ENCODE data around the gene PLET1. TPM values are rescaled to one million over a fixed set of nuclear protein-coding genes. Genes with fewer than 3 reads are reported as not detected.
A peak's percentile ranks its signal among the peaks of the same experiment; 100 is the strongest.

PLET1 gene
- polyA plus RNA-seq, 1 donor = not detected

DNA sequence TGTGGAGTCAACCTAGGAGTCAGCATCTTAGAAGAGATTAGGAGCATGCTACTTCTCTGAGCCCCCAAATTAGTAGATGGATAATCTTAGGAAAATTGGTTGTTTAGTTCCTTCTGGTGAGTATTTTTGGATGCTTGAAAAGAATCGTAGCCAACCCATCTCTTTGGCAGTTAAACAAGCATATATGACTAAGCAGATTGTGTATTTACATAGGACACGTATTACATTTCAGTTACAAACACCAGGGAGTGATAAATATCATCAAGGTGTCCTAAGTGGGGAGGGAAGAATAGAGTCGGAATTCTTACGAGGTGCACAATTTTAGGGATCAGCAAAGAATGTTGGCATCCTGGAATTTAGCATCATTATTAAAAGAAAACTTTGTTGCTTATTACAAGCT, 13.5 kb downstream of the PLET1 start:
- DNase-seq = no peak

DNA sequence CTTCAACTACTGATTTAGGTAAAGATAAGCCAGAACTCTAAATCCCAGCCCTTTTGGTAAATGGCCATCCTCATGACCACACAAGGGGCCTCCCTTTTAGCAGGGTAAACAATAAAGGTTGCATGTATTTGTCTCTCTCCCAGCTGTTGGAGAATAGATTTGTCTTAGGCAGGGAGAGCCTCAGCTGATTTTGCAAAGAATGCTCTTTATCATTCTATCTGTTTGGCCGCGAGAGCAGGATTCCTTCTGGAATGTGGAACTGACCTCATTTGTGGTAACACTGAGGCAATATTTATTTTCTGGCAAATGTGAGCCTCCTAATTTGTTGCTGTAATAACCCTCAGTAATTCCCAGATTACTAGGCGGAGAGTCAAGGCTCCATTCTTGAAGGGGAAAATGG, 19.2 kb downstream of the PLET1 start:
- no peak for DNase-seq

DNA sequence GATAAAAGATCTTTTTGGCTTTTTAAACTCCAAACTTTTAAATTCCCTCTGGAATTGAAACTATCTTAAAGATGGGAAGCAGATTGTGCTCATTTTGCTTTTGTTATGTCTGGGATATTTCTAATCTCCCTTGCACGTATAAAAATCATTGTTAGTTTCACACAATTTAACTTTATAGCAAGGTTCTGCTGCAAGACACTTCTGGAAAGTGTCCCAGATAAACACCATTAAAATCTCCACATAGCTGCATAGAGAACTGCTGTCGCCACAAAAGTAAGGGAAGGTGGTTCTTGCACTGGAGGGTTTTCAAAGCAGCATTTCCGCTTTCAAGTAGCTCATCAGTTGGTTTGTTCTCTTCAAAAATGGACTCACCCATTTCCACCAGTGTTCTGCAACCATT, 22.6 kb downstream of the PLET1 start:
- no peak for DNase-seq

DNA sequence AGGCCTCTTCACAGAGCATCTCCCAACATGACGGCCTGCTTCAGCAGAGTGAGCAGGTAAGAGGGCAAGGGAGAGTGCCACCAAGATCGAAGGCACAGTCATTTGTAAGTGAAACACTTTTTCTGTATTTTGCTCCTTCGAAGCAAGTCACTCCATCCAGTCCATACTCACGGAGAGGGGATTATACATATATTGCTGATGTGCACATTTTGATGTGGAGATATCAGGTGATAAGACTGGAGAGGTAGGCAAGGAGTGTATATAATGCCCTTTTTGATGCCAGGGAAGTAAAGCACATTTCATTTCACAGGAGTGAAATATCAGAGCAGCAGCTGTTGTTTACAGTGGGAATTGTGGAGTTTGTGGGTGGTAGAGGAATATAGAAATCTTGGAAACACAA, 23.2 kb downstream of the PLET1 start:
- no peak for DNase-seq

GRCh38 chr11:112235750-112236390, 24.8 kb downstream of the PLET1 start:
- DNase-seq = no peak

DNA sequence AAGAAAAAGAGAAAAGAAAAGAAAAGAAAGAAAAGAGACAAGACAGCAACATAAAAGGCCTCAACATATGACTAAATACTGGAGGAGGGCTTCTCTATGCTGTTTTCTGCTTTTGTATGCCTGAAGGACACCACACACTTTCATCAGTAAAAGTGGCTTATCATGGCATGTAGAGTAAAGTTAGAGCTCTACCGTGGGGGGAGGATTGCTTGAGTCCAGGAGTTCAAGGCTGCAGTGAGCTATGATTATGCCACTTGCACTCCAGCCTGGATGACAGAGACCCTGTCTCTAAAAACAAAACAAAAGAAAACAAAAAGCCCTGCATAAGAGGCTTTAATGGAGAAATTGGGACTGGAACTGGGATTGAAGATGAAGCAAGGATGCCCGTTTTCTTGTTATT, 28.7 kb downstream of the PLET1 start:
- DNase-seq = no peak

DNA sequence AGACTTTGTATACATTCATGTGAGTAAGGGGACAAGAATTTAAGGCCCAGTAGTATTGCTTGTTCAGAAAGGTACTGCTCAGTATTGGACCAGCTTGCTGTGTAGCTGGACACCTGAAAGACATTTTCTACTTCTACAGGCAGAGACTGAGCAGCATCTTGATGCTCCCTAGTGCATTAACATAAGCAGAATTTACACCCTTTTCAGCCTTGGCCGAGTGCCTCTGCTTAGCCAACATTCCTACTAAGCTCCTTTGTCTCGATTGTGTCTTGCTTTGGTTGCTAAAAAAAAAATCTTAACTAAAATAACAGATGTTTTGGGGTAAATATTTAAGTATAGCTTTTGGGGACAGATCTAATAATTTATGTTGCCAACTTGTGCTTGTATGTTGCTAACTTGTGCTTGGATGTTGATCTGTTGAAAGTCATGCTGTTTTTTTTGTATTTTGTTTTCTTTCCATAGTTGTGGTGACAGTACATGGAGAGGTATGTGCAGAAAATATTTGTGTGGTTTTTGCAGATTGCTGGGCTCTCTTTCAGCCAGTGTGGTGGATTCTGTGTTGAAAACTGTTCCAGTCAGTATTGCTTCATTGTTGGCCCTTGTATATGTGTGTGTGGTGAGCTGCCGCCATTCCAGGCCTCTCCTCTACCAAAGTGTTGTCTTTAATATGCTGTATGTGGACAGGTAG, 30.8 kb downstream of the PLET1 start:
- DNase-seq = no peak

- no peak for DNase-seq
Observed at GRCh38 chr11:112229159-112229558, 31.5 kb downstream of the PLET1 start.

DNA sequence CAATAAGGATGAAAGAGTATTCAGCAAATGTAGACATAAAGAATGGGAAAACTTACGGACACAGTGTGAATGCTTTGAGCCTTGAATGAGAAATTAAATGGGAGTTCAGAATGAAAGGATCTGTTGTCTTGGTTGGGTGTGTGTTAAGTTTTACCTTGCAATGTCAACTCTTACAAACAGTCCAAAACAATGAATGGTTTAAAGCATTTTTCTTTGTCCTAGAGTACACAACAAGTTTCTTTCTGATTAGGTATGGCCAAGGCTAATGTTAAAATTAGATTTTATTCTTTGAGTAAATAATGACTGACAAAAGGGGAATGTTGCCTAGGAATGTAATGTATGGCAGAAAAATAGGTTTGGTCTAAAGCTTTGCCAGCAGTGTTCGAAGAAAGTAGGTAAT, 32.0 kb downstream of the PLET1 start:
- DNase-seq = no peak

DNA sequence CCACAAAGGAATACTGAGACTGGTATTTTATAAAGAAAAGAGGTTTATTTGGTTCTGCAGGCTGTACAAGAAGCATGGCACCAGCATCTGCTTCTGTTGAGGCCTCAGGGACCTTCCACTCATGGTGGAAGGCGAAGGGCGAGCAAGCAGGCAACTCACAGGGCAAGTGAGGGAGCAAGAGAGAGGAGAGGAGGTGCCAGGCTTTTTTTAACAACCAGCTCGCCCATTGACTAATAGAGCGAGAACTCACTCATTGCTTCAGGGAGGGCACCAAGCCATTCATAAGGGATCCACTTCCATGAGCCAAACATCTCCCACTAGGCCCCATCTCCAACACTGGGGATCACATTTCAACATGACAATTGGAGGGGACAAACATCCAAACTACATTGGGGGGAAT, 33.2 kb downstream of the PLET1 start:
- no peak for DNase-seq

- peak; percentile 21 for DNase-seq
Observed at GRCh38 chr11:112226831-112227401, 33.7 kb downstream of the PLET1 start.

DNA sequence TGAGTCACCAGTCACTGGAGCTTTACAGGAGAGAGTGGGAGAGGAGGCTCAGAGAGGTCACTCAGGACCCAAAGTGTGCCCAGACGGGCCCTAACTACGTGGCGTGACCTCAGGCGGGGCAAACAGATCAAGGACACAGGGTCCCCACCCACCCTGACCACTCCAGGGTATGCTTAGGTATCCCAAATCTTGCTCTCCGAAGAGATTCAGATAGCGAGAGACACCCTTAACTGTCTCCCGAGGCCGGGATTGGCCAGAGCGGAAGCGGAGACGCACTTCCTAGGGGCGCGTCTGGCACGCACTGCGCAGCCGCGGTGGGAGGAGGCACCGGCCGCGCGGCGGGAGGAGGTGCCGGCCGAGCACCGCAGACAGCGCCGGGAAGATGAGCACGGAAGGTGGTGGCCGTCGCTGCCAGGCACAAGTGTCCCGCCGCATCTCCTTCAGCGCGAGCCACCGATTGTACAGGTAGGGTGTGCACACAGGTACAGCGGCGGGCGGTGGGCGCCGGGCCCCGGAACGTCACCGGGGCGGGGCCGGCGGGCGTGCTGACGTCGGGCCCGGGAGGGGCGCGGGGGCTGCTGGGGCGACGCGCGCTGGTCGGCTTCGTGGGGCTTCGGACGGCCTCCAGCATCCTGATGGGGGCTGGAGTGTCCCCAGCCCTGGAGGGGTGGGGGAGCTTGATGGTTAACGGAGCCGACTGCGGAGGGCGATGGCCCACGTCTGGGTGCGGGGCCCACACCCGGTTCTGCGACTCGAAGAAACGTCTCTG, 34.4 kb downstream of the PLET1 start, which contains the start of gene PTS:
PTS (plus strand) TSS at position 367 of the 769 bp plus-strand sequence; CDS start at position 383, 16 bp downstream.
- peak; percentile 85 for DNase-seq

DNA sequence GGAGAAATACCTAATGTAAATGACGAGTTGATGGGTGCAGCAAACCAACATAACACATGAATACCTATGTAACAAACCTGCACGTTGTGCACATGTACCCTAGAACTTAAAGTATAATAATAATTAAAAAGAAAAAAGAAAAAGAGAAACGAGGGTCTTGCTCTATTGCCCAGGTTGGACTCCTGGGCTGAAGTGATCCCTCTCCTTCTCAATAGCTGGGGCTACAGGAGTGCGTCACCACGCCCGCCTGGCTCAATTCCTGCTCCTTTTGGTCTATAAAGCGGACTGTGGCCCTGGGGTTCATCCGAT, 35.0 kb downstream of the PLET1 start:
- DNase-seq = no peak

- DNase-seq = no peak
Observed at GRCh38 chr11:112223754-112224532, 36.7 kb downstream of the PLET1 start.

DNA sequence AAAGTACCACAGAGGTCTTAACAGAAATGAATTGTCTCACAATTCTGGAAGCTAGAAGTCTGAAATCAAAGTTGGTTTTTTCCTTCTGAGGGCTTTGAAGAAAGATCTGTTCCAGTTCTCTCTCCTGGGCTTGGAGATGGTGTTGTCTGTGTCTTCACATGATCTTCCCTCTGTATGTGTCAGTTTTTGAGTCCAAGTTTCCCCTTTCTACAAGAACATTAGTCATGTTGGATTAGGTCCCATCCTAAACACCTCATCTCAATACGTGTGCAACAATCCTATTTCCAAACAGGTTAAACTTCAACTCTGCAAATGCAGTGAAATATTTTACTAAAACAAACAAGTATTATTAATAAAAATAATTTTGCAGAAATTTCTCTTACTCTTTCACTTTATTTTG, 37.5 kb downstream of the PLET1 start:
- no peak for DNase-seq

GRCh38 chr11:112222303-112222702, 38.4 kb downstream of the PLET1 start:
- no peak for DNase-seq

DNA sequence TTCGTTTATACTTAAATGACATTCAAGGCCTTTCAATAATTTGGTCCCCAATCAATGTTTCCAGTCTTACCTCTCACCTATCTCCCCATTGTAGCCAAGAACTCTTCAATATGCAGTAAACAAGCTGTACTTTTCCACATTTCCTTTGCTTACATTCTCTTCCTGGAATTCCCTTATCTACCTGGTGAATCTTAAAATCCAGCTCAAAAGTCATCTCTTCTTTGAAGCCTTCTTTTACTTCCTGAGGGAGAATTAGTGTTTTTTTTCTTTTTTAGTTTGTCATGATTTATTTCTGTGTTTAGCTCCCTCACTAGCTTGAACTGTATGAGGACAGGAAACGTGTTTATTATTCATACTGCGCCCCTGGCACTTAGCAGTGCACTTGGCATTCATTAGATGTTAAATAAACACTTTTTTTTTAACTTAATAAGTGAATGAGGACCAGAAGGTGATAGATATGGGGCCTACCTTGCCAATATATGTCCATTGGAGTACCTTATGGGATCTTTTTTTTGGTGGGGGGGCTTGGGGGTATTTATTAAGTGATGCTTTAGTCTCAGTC, 39.3 kb downstream of the PLET1 start:
- DNase-seq = no peak

- peak; percentile 70 for DNase-seq
Observed at GRCh38 chr11:112219476-112220232, 41.0 kb downstream of the PLET1 start.

DNA sequence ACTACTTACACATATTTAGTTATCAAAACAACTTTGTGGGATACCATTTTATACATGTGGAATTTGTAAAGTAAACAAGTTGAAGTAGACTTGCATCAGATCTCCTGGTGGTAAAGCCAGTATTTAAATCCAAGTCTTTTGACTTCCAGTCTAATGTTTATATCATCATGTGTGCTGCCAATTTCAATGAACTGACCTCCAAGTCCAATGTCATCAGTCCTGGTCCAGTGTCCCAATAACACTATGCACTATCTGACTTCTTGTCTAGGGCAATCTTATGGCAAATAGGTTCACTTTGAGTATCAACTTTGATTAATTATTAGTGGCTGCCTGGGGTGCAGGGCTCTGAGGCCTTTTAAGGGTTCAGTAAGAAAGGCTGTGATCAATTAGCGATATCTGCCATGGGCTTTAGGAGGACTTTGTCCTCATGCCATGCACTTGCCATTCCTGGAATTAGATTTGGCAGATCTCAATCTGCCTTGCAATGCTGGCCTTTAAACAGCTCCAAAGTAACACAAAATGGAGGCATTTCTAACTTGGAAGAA, 44.0 kb downstream of the PLET1 start:
- no peak for DNase-seq

- DNase-seq = no peak
Observed at GRCh38 chr11:112215621-112216020, 45.0 kb downstream of the PLET1 start.

- no peak for DNase-seq
Observed at GRCh38 chr11:112213753-112214152, 46.9 kb downstream of the PLET1 start.
